GM19452 (cell line): ENCODE results near the gene SGSM1.
"Not testable (repeated sequence)": the region's sequence is repeated elsewhere in the genome, so short reads cannot be mapped to it uniquely, and the experiment has no call there.

Source experiments
- ATAC-seq: cut with Tn5 transposase; IDR thresholded peaks from one replicate; pipeline ENCODE4 v1.9.1; 2021; ENCODE audit not compliant: unreplicated experiment

Gene SGSM1

GRCh38 chr22:24887260-24887659 lies 81.2 kb downstream of the SGSM1 start:
- no peak for ATAC-seq

- ATAC-seq: no peak
These were observed 87.5 kb downstream of the SGSM1 start for GRCh38 chr22:24893341-24894070.

GRCh38 chr22:24894220-24894975 lies 88.4 kb downstream of the SGSM1 start:
- ATAC-seq: no peak

GRCh38 chr22:24894998-24895397 lies 89.0 kb downstream of the SGSM1 start:
- ATAC-seq: no peak

- ATAC-seq: no peak
These were observed 95.4 kb downstream of the SGSM1 start for GRCh38 chr22:24901448-24901847.

- ATAC-seq: no peak
These were observed 99.9 kb downstream of the SGSM1 start for GRCh38 chr22:24905909-24906308.

- ATAC-seq: not testable (repeated sequence)
These were observed 101.1 kb downstream of the SGSM1 start for GRCh38 chr22:24907101-24907500.

- ATAC-seq: no peak
These were observed 114.0 kb downstream of the SGSM1 start for GRCh38 chr22:24920029-24920428.

GRCh38 chr22:24925586-24926427 lies 119.8 kb downstream of the SGSM1 start:
- ATAC-seq: no peak

GRCh38 chr22:24926428-24926725 lies 120.4 kb downstream of the SGSM1 start:
- ATAC-seq: no peak

GRCh38 chr22:24926849-24927579 lies 121.0 kb downstream of the SGSM1 start:
- no peak for ATAC-seq

- ATAC-seq: no peak
These were observed 122.3 kb downstream of the SGSM1 start for GRCh38 chr22:24928322-24928721.

- ATAC-seq: no peak
These were observed 124.7 kb downstream of the SGSM1 start for GRCh38 chr22:24930678-24931077.

GRCh38 chr22:24935771-24936483 lies 129.9 kb downstream of the SGSM1 start:
- ATAC-seq: no peak

GRCh38 chr22:24937114-24937513 lies 131.1 kb downstream of the SGSM1 start:
- no peak for ATAC-seq

- ATAC-seq: no peak
These were observed 132.8 kb downstream of the SGSM1 start for GRCh38 chr22:24938741-24939341.

- ATAC-seq: no peak
These were observed 136.3 kb downstream of the SGSM1 start for GRCh38 chr22:24942301-24942700.

GRCh38 chr22:24944217-24944937 lies 138.4 kb downstream of the SGSM1 start:
- ATAC-seq: no peak

GRCh38 chr22:24945430-24945829 lies 139.4 kb downstream of the SGSM1 start:
- ATAC-seq: no peak
